ENCODE data around the gene TMPO.

DNA sequence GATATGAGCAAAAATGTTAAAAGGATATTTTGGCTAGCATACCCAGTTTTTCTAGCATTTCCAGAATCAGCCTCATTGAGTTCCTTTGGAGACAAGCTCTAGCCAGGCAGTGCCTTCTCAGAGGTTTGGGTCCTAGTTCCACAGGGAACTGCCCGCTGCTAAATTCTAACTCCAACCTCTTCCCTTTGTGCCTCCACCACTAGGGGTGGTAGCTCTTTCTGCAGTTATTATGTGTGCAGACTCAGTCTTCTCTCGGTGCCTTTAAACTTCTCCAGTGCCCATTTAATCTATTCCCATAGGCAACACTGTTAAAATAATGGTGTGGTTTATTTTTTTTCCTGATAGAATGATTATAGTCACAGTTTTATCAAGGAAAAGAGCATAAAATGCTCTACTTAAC lies 56.6 kb downstream of the TMPO start:
- no peak for TF ChIP-seq ZNF184 (tag by site-specific recombination; IDR thresholded peaks at IDR 0.05)
- no peak for TF ChIP-seq MZF1 (tag by site-specific recombination; IDR thresholded peaks at IDR 0.05; ENCODE audit: borderline replicate concordance)
- TF ChIP-seq, protein P1, sequence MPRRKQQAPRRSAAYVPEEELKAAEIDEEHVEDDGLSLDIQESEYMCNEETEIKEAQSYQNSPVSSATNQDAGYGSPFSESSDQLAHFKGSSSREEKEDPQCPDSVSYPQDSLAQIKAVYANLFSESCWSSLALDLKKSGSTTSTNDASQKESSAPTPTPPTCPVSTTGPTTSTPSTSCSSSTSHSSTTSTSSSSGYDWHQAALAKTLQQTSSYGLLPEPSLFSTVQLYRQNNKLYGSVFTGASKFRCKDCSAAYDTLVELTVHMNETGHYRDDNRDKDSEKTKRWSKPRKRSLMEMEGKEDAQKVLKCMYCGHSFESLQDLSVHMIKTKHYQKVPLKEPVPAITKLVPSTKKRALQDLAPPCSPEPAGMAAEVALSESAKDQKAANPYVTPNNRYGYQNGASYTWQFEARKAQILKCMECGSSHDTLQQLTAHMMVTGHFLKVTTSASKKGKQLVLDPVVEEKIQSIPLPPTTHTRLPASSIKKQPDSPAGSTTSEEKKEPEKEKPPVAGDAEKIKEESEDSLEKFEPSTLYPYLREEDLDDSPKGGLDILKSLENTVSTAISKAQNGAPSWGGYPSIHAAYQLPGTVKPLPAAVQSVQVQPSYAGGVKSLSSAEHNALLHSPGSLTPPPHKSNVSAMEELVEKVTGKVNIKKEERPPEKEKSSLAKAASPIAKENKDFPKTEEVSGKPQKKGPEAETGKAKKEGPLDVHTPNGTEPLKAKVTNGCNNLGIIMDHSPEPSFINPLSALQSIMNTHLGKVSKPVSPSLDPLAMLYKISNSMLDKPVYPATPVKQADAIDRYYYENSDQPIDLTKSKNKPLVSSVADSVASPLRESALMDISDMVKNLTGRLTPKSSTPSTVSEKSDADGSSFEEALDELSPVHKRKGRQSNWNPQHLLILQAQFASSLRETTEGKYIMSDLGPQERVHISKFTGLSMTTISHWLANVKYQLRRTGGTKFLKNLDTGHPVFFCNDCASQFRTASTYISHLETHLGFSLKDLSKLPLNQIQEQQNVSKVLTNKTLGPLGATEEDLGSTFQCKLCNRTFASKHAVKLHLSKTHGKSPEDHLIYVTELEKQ (tag by site-specific recombination; IDR thresholded peaks at IDR 0.05; ENCODE audit: borderline replicate concordance) = no peak
- TF ChIP-seq ZNF335 (tag by site-specific recombination; conservative IDR thresholded peaks at IDR 0.05) = no peak
- TF ChIP-seq, protein P2, sequence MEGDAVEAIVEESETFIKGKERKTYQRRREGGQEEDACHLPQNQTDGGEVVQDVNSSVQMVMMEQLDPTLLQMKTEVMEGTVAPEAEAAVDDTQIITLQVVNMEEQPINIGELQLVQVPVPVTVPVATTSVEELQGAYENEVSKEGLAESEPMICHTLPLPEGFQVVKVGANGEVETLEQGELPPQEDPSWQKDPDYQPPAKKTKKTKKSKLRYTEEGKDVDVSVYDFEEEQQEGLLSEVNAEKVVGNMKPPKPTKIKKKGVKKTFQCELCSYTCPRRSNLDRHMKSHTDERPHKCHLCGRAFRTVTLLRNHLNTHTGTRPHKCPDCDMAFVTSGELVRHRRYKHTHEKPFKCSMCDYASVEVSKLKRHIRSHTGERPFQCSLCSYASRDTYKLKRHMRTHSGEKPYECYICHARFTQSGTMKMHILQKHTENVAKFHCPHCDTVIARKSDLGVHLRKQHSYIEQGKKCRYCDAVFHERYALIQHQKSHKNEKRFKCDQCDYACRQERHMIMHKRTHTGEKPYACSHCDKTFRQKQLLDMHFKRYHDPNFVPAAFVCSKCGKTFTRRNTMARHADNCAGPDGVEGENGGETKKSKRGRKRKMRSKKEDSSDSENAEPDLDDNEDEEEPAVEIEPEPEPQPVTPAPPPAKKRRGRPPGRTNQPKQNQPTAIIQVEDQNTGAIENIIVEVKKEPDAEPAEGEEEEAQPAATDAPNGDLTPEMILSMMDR (tag by site-specific recombination; IDR thresholded peaks at IDR 0.05) = no peak
- no peak for TF ChIP-seq ZNF394 (tag by site-specific recombination; IDR thresholded peaks at IDR 0.05; ENCODE audit: borderline replicate concordance)
